Stimulated activated CD8-positive, alpha-beta memory T cell treated with anti-CD3 and anti-CD28 coated beads, Interleukin-12 subunit alpha, Interleukin-12 subunit beta, amount 100 ng/mL, for 4 hours (primary cell): ENCODE data around the gene TTLL1.
"Not testable (repeated sequence)": the region's sequence is repeated elsewhere in the genome, so short reads cannot be mapped to it uniquely, and the experiment has no call there.

Source experiments
- DNase-seq: peaks from one replicate; pipeline ENCODE4 v3.0.0-alpha.2; 2020; ENCODE audit warnings: low read depth

Gene TTLL1

DNA sequence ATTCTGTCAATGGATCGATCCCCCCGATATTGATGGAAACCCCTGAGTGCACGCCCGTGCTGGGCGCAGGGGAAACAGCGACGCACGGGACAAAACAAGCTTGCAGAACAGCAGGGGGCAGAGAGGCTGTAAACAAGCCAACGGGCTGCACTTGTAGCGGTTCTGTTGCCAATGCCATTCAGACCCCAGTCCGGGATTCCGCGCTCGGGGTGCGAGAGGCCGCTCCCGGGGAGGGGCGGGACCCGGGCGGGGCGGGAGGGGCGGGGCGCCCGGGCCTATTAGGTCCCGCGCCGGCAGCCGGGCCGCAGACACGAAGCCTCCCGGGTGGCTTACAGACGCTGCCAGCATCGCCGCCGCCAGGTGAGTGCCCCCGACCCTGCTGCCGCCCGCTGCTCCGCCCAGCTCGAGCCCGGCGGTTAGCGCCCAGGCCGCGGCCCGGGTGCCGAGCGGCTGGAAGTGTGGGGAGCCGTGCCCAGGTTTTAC lies 21.3 kb upstream of the TTLL1 start, which contains the start of gene BIK:
Gene BIK, plus strand, starts transcription at position 307 of the 483 bp plus-strand sequence. CDS start 13,273 bp downstream, outside the sequence.
- peak; percentile 22 for DNase-seq

DNA sequence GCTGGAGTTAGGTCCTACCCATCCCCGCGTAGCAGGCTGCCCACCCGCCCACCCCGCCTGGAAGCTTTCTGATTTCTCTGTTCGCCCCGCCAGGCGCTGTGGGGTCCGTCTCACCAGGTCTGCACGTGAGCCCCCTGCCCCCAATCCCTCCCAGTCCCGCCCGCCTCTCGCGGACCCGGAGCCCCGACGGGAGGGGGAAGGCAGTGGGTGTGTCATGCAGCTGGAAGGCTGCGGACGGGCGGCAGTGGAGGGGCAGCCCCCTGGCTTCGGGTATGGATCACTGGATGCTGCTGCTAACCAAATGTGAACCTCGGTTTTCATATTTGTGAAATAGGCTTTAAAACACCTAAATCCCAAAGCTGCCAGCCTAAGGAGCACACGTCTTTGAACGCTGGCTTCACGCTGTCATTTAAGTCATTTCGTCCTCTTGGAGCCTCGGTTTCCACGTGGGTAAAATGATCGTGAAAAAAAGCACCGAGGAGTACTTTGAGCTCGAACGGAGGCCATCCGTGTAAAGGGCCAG lies 20.8 kb upstream of the TTLL1 start:
- DNase-seq: no peak

DNA sequence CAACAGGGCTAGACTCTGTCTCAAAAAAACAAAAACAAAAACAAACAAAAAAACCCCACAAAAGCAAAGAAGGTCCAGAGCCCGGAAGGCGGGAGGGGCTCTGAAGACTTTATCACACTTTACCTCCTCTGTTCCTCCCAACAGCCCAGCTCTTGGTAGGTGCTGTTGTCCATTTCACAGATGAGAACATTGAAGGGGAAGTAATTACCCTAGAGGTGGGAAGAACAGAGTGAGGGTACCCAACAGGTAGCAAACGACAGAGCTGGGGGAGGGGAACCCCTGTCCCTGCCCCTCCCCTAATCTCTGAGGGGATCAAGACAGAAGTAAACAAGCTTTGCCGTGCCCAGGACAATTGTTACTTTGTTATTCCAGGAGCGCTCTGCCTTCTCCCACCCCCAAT lies 20.3 kb upstream of the TTLL1 start:
- no peak for DNase-seq

DNA sequence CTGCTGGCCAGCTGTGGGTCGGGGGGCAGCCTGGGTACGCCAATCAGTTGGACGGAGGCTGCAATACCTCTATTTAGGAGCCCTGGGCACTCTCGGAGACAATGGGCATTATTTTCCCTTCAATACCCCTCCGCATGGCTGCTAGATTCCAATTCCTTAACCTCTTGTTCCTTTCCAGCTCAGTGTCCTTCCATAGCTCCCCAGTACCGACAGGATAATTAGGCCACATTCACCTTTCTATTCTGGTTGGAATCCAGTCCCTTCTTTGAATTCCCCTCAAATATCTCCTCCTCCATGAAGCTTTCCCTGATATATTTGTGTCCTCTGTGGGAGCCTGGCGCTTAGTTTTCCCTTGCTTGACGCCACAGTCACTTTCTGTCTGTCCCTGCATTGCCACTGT lies 17.1 kb upstream of the TTLL1 start:
- DNase-seq: no peak

DNA sequence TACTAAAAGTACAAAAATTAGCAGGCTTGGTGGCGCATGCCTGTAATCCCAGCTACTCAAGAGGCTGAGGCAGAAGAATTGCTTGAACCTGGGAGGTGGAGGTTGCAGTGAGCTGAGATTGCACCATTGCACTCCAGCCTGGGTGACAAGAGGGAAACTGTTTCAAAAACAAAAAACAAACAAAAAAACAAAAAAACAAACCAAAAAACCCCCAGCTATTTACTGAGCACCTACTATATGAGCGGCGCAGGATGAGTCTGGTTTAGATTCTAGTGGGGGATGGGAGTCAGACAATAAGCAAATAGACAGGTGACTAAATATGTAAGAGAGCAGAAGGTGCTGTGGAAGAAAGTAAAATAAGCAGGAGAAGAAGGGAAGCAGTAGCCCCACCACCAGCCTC lies 15.8 kb upstream of the TTLL1 start:
- not testable (repeated sequence) for DNase-seq

DNA sequence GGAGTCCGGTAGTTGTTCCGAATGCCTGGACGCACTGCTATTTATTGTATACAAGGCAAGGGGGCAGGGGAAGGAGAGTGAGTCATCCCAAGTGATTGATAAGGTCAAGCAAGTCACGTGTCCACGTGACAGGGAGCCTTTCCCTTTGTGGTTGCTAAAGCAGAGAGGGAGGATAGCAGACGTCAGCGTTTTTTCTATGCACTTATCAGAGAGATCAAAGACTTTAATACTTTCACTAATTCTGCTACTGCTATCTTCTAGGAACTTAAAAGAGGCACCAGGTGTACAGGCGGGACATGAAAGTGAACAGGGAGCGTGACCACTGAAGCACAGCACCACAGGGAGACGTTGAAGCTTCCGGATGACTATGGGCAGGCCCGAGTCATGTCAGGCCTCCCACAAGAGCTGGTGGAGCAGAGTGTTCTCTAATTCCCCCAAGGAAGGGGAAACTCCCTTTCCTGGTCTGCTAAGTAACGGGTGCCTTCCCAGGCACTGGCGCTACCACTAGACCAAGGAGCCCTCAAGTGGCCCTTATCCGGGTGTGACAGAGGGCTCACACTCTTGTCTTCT lies 14.9 kb upstream of the TTLL1 start:
- DNase-seq: not testable (repeated sequence)

DNA sequence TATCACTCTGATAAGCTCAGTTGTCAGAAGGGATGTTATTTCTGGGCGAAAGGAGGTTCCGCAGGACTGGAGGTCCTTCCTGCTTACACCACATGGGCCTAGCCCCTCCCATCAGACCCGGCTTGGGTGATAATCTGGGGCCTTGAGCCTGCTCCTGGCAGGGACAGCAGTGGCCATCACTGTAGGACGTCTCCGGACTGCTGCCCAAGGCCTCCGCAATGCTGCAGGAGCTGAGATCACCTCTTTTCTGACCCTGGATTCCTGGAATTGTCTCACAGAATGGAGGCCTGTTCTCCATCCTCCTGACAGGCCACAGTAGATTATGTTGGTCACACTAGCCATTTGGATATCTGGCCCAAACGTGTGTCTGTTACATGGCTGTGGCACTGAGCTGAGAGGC lies 12.1 kb upstream of the TTLL1 start:
- no peak for DNase-seq

DNA sequence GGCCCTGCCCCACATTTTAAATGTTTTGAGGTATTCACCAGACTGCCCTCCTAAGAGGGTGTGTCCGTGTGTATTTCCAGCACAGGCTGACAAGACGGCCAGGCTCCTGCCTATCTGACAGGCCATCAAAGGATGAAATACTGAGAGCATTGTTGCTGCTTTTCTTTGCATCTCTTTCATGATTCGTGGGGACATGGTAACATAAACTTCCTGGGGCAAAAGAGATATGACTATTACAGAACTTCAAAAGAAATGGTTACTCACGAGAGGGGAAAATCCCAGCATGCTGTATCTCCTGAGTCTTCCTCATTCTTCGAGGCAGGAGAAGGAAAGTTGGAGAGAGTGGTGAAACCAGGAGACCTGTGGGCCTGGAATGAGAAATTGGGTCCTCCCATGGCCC lies 11.0 kb upstream of the TTLL1 start:
- no peak for DNase-seq

DNA sequence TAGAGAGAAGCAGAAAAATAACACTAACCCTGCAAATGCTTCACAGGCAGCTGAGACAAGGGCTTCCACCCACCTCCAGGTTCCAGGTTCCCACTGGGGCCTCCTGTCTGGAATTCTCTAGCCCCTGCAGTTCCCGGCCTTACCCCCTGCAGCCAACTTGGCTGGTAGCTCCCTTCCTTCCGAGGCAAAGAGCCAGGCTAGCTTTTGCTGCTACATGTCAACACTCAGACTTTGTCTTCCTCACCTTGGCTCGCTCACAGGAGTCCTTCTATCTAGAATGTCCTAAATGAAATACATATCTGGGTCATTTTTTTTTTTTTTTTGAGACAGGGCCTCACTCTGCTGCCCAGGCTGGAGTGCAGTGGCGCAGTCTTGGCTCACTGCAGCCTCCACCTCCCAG lies 9.9 kb upstream of the TTLL1 start:
- DNase-seq: no peak

DNA sequence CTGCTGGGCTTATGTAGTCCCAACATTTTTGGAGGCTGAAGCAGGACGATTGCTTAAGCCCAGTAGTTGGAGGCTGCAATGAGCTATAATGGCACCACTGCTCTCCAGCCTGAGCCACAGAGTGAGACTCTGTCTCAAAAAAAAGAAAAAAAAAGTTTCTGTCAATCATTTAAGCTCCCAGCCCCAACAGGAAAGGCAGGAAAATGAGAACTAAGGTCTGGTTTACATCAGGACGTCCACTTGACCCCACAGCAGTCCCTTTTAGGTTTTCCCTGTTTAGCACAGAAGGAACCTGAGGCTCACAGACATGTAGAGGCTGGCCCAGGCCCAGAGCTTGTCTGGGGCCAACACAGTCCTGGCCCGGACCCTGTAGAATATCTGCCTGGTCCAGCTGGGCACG lies 9.2 kb upstream of the TTLL1 start:
- DNase-seq: no peak

DNA sequence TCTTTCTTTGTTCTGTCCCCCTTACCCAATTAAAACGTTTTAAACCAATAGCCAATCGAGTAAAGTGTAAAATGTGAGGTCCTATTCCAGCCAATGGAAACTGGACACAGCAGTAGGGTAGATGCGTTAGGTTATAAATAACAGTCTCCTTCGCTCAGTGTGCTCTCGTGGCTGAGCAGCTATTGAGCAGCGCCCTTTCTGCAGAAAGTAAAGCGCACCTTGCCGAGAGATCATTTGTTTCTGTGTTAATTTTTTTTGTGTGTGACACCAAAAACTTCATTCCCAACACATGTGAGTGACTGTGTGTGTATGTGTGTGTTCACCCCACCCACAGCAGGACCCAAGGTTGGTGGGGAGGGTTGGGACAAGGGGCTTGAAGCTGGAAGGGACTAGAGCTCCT lies 7.2 kb upstream of the TTLL1 start:
- DNase-seq: no peak

DNA sequence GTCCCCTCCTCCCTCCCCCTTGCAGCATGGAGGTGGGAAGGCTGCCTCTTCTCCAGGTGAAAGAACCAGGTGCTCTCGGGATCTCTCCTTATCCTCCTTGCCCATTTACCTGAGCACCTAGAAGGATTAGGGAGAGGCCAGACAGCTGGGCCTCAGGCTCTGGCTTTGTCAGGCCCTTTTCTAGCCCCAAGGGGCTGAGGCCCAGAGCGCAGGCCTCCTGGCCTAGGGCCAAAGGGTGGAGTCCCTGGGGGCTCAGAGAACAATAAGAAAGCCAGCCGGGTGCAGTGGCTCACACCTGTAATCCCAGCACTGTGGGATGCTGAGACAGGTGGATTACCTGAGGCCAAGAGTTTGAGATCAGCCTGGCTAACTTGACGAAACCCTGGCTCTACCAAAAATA lies 5.4 kb upstream of the TTLL1 start:
- DNase-seq: no peak

DNA sequence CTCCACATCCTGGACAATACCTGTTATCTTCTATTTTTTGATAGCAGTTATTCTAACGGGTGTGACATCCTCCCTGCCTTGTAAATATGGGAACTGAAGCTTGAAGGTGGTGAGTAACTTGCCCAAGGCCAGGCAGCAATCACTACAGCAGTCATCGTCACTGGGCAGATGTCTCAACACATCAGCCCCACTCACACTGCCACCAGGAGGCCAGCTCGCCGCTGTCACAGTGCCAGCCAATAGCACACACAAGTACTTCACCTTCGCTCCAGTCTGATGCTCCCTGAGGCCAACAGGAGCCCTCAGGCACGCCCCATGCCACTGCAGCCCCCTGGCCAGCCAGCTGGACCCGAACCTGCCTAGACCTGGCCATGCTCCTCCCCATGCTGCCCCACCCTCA lies 4.9 kb upstream of the TTLL1 start:
- no peak for DNase-seq

DNA sequence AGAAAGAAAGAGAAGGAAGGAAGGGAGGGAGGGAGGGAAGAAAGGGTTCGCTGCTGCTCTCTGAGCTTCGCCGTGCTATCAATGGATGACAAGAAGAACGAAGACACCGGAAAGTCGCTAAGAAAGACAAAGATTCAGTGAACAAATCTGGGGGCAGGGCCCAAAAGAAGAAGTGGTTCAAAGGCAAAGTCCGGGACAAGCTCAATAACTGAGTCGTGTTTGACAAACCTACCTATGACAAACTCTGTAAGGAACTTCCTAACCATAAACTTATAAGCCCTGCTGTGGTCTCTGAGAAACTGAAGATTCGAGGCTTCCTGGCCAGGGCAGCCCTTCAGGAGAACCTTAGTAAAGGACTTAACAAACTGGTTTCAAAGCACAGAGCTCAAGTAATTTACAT lies 2.9 kb upstream of the TTLL1 start:
- no peak for DNase-seq

DNA sequence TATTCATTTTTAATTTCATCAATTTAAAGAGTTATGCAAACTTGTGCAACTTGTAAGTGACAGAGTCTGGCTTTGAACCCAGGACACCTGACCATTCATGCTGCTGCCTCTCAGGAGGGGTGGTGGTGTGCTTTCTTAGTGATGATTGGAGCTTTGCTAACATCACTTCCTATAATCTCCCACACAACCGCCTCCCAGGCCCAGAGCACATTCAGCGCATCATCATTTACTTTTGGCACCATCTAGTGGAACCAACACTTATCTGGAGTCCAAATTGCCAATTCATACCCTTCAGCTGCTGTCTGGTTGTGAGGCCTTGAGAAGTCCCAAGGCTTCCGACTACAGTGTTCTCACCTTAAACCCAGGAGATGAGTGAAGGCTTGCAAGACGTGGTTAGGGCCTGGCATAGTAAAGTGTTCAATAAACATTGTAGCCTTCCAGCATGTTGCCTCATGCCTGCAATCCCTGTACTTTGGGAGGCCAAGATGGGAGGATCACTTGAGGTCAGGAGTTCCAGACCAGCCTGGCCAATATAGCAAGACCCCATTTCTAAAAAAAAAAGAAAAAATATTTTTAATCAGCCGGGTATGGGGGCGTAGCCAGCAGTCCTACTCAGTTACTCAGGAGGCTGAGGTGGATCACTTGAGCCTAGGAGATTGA lies 1.1 kb upstream of the TTLL1 start:
- no peak for DNase-seq

DNA sequence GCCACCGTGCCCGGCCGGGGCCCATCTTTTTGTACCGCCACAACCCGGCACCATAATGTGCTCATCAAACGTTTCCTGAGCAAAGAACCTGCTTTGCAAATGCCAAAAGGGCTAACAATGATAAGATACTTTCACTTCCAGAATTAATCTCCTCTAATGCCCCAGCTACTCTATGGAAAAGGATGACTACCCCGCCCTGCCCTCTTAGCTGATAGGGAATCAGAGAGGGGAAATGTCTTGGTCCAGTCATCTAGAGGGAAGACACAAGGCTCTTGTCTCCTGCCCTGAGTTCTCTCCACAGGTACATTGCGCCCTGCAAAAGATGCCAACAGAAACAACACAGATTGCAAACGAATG lies 586 bp downstream of the TTLL1 start:
- DNase-seq: no peak

DNA sequence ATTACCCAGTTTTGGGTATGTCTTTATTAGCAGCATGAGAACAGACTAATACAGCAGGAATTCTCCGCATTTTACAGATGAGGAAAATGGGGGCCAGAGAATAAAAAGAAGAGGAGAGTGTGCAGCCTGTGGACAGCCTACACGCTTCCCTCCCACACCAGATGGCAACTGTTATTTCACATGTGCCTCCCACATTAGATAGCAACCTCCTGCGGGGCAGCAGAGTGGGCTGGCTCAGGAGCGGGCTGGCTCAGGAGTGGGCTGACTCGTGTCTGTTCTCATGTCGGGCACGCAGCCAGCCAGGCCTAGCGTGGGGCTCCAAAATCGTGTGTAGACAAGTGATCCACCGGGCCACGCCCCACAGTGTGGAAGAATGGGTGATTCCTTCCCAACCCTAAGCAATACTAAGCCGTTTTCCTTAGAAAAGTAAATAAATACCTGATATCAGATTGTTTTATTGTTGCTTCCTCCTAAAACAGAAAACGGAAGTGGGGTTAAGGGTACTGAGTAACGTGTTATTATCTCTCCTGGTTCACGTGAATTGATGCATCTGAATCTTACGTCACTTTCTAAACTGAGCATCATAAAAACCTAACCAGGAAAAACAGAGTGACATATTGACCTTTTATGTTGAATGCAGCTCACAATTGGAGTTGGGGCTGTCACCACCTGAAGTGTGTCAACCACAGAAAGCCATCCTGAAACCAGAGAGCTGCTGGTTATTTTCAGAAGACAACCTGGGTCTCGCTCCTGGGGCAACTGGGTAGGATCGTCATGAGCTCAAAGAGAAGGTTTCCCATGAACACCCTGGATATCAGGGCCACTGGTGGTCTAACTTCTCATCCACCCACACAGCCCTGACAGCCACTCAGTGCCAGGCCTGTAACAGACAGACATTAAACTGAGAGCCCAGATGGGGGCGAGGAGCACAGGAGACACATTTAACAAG lies 3.3 kb downstream of the TTLL1 start:
- DNase-seq: no peak

DNA sequence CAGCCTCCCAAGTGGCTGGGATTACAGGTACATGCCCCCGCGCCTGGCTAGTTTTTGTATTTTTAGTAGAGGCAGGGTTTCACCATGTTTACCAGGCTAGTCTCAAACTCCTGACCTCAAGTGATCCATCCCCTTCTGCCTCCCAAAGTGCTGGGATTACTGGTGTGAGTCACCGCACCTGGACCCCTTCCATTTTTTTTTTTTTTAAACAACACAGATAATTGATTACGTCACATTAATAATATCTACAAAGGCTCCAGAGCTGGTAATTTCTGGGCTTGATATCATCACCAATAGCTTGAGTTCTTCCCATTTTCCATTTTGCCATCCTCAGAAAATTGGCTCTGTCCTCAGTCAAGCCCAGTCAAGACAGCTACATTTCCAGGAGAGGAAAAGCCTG lies 7.2 kb downstream of the TTLL1 start:
- DNase-seq: no peak

DNA sequence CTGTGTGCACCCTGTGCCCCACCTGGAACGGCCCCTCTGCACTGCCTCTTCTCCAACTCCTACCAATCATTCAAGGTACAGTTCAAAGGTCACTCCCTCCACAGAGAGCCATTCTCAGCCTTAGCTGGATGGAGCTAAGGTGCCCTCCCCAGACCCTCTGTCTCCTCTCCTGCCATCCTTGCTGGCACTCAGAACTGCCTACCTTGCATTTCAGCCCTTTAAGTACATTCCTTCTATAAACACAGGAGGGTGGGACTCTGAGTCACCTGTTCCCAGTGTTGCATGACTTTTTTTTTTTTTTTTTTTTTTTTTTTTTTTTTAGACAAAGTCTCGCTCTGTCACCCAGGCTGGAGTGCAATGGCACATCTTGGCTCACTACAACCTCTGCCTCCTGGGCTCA lies 8.6 kb downstream of the TTLL1 start:
- DNase-seq: no peak

DNA sequence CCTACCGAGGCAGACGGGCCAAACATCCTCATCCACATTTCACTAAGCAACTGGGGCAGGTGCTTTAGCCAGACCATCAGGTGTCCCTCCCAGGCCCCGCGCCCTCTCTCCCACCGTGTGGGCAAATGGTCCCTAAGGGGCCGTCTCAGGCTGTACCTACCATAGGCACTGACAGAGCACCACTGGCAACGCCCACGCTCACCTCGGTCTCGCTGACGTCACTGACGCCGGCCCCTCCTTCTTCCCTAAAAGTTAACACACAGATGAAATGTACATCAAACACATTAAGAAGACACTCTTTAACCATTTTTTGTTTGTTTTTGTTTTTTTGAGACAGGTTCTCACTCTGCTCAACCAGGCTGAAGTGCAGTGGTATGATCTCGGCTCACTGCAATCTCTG lies 9.4 kb downstream of the TTLL1 start:
- DNase-seq: no peak

DNA sequence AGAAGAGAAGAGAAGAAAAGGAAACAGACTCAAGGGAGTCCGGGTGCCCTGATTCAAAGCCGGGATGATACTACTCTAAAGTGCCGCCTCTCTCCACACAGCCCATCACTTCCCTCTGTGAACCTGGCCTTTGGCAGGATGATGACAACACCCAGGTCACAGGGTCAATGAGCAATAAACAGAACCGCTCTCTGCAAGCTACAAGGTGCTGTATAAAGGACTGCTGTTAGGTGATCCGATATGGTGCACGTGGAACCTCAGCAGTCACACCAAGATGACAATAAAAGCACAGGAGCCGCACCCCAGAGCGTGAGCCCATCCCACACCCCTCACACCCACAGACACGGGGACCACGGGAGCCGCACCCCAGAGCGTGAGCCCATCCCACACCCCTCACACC lies 10.7 kb downstream of the TTLL1 start:
- DNase-seq: no peak

DNA sequence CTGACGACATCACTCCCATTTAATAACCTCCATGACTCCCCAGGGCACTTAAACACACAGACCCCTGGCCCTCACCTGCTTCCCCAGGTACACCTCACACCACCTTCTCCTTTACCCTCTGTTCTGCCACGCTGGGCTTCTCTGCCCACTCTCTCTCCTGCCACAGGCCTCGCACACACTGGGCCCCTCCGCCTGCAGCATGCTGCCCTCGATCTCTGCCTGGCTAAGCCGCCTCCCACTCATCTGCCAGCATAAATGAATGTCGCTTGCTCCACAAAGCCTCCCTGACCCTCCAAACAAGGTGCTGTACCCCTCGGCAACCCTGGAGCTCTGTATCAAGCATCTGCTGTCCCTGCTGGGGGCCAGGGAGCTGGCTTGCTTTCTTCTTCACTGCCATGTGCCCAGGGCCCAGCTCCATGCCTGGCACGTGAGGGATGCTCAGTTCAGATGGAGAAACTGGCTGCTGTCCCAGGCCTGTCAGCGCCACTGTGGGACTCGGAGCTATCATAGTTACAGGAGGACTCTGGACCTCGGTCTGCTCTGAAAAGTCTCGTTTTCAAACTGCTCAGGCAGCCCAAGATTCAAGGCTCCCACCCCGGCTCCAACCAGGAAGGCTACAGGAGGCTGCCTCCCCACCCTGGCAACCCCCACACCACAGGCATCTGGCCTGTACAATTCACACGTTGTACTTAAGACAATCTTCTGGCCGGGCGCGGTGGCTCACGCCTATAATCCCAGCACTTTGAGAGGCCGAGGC lies 11.9 kb downstream of the TTLL1 start:
- DNase-seq: no peak
